Stimulated activated CD4-positive, alpha-beta T cell treated with anti-CD3 and anti-CD28 coated beads, Interleukin-15, amount 100 ng/mL, for 48 hours (primary cell): ENCODE measurements around the gene P4HB.

ENCODE experiments used
- DNase-seq, 2 donors: peaks; one replicate each; pipeline ENCODE4 v3.0.0-alpha.2; 2020; ENCODE audit warnings: low read depth in 2 of 2

Gene P4HB

DNA sequence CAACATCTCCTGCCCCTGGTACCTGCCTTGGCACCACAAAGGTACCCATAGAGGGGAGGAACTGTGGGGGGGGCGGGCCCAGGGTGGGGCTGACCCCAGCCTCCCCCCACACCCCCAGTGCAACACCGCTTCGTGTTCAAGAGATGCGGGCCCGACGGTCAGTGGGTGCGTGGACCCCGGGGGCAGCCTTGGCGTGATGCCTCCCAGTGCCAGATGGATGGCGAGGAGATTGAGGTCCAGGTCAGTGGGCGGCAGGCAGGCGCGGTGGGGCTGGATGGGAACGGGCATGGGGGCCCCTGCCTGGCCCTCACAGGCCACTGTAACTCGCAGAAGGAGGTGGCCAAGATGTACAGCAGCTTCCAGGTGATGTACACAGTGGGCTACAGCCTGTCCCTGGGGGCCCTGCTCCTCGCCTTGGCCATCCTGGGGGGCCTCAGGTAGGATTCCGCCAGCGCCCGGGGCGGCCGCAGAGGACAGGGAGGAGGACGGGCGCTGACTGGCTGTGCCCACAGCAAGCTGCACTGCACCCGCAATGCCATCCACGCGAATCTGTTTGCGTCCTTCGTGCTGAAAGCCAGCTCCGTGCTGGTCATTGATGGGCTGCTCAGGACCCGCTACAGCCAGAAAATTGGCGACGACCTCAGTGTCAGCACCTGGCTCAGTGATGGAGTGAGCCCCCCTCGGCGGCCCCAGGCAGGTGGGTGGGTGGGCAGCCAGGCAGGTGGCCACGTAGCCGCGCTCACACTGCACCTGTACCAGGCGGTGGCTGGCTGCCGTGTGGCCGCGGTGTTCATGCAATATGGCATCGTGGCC lies 49.2 kb downstream of the P4HB start:
- no peak for DNase-seq

GRCh38 chr17:81810476-81810875 lies 49.9 kb downstream of the P4HB start:
- no peak for DNase-seq

GRCh38 chr17:81809556-81809998 lies 50.8 kb downstream of the P4HB start:
- DNase-seq = no peak

DNA sequence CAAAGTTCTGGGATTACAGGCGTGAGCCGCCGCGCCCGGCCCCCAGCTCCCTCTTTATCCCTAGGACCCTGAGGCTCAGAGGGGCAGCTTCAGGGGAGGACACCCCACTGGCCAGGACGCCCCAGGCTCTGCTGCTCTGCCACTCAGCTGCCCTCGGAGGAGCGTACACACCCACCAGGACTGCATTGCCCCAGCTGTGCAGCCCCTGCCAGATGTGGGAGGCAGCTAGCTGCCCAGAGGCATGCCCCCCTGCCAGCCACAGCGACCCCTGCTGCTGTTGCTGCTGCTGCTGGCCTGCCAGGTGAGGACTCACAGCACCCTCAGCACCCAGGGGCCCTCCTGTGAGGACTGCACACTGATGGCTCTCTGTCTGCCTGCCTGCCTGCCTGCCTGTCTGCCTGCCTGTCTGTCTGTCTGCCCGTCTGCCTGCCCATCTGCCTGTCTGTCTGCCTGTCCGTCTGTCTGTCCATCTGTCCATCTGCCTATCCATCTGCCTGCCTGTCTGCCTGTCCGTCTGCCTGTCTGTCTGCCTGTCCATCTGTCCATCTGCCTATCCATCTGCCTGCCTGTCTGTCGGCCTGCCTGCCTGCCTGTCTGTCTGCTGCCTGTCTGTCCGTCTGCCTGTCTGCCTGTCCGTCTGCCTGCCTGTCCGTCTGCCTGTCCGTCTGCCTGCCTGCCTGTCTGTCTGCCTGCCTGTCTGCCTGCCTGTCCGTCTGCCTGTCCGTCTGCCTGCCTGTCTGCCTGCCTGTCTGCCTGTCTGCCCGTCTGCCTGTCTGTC lies 51.4 kb downstream of the P4HB start:
- DNase-seq = no peak

DNA sequence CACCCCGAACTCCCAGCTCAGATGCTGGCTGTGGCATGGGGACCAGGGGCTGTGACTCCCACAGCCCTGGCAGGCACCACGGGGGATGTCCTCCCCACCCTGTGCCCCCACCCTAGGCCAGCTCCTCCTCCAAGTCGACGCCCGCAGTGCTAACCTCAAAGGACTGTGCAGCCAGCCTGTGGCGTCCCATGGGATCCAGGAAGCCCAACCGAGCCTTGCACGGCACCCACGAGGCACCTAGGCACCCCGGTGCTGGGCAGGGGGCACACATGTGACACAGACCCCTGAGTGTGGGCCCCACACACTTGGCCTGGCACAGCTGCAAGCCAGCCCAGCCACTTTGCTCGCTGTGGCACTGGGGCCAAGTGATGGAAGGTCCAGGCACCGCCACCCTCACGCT lies 52.5 kb downstream of the P4HB start:
- DNase-seq = no peak

GRCh38 chr17:81807210-81807719 lies 53.1 kb downstream of the P4HB start:
- no peak for DNase-seq

GRCh38 chr17:81806461-81807209 lies 53.7 kb downstream of the P4HB start:
- no peak for DNase-seq

DNA sequence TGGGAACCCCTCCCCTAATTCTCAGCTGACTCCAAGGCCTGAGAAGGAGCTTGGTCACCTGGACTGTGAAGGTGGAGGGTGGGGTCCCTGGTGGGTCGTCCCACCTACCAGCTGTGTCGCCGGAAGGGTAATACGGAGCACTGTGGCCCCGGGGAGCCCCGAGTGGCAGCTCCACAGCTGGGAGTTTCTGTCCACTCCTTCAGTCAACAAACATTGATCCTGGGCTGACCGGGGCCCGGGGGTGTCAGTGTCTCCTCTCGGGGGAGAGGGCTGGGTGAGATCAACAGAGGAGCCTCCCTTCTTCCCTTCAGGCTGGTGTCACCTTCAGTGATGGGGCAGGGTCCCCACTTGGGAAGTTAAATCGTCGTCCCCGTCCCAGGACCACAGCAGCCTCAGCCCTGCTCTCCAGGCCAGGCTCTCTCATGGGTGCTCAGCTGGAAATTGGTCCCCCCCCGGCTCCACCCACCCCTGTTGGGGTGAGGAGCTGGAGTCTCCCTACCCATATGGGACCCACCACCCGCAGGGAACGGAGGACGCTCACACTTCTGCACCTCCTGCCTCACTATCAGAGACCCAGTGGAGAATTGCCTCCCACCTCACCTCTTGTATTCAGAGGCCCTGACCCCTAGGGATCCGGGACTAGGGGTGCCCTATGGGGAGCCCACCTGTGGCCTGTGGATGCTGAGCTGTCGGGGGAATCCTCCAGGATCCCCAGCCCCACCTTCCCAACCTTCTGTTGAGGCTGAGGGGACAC lies 54.5 kb downstream of the P4HB start:
- DNase-seq = no peak

GRCh38 chr17:81804559-81805399 lies 55.6 kb downstream of the P4HB start:
- DNase-seq = no peak

GRCh38 chr17:81803728-81804558 lies 56.4 kb downstream of the P4HB start, which contains the start of gene GCGR:
Gene GCGR, plus strand, starts transcription at chr17:81804150. Its CDS starts 4,869 bp downstream, at chr17:81809019.
- DNase-seq = no peak

DNA sequence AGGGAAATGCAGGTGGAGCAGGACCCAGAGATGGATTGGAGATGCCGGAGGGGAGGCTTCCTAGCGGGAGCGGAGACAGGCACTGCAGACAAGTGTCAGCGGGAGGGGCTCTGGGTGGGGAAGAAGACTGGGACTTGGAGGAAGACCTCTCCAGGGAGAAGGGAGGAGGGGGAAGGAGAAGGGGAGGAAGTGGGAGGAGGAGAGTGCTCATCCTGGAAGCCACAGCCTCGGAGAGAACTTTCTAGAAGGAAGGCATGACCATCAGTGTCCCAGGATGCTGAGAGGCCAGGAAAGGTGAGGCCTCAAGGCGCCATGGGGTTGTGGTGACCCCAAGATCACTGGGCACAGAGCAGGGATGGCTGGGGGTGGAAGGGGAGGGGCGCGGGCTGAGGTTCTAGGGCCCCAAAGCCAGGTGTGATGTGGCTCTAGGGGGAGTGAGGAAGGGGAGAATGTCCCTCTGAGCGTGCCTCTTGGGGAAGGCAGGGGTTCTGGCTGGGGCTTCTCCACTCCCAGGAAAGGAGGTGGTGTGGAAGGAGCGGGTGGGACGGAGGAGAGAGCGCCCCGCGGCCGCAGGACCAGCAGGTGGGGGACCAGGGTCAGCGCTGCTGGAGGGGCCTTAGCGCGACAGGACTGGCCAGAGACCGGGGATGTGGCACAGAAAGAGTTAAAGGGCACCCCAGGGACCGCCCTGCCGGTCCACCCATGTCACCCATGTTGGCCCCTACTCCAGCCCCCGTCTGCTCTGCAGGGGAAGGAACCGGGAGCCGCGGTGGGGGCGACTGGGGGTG lies 57.3 kb downstream of the P4HB start:
- DNase-seq = no peak

- DNase-seq = no peak
These were observed 58.1 kb downstream of the P4HB start for GRCh38 chr17:81802048-81802758.

- no peak for DNase-seq
These were observed 59.0 kb downstream of the P4HB start for GRCh38 chr17:81801327-81801726.

DNA sequence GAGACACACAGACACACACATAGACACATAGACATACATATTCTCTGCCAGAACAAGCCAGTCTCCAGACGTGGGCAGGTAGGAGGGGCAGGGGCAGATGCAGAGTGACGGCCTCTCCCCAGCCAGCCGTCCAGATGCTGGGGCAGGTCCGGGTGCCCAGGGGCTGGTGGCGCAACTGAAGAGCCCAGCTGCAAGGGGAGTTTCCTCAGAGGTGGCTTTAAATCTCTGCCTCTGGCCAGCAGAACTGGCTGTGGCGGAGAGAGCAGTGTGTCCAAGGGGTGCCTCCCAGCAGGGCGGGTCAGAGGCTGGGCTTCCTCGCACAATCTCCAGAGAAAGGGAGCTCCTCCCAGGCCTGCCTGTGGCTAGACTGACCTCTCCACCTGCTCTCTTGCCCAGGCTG lies 65.8 kb downstream of the P4HB start:
- DNase-seq = no peak

- no peak for DNase-seq
These were observed 66.3 kb downstream of the P4HB start for GRCh38 chr17:81794074-81794476.
